Activated CD8-positive, alpha-beta T cell treated with anti-CD3 and anti-CD28 coated beads for 36 hours (primary cell): Measurements from ENCODE around the gene AJAP1. TPM values are rescaled to one million over a fixed set of nuclear protein-coding genes. Genes with fewer than 3 reads are reported as not detected.

ENCODE experiments used
- ATAC-seq: fragments of 200-7000 bp; cut with Tn5 transposase; one replicate; pipeline ENCODE4 v1.10.0; 2021; ENCODE audit warnings: mild to moderate bottlenecking, moderate library complexity
- CTCF ChIA-PET: fragments of 350-600 bp; sonication (Branson Sonifier 250); formaldehyde crosslinking; loops from one replicate; lab custom pipeline; 2021; ENCODE audit warnings: antibody characterized with exemption; lab: Charles Lee
- POLR2A ChIA-PET: fragments of 350-600 bp; sonication (Branson Sonifier 250); formaldehyde crosslinking; loops from one replicate; lab custom pipeline; 2021; ENCODE audit warnings: antibody characterized with exemption; lab: Charles Lee
- DNase-seq: peaks from one replicate; pipeline ENCODE4 v3.0.0-alpha.2; 2020
- H3K27ac Mint-ChIP-seq: one replicate; pipeline ENCODE4 v1.8.0; 2021; ENCODE audit warnings: mild to moderate bottlenecking, mixed read lengths
- H3K27me3 Mint-ChIP-seq: one replicate; pipeline ENCODE4 v1.8.0; 2021; ENCODE audit warnings: mixed read lengths
- H3K36me3 Mint-ChIP-seq: one replicate; pipeline ENCODE4 v1.8.0; 2021; ENCODE audit warnings: low read depth, mixed read lengths
- H3K4me1 Mint-ChIP-seq: one replicate; pipeline ENCODE4 v1.8.0; 2021; ENCODE audit warnings: low read depth, mixed read lengths
- H3K4me3 Mint-ChIP-seq: one replicate; pipeline ENCODE4 v1.8.0; 2021; ENCODE audit warnings: mild to moderate bottlenecking, moderate library complexity, mixed read lengths
- H3K9me3 Mint-ChIP-seq: one replicate; pipeline ENCODE4 v1.8.0; 2021; ENCODE audit warnings: mixed read lengths
- CTCF ChIP-seq: fragments of 200-600 bp; IDR thresholded peaks from one replicate; pipeline ENCODE4 v1.8.0; 2022; ENCODE audit warnings: antibody characterized with exemption, mild to moderate bottlenecking
- intact Hi-C: fragments of 100-400 bp; cut with micrococcal nuclease; formaldehyde crosslinking; loops from one replicate; pipeline ENCODE4 v1.10.0; 2022
- total RNA-seq, 2 experiments: library from RNA; stranded (reverse); gene quantifications; one replicate each; pipeline ENCODE4 v1.2.3, GENCODE V29; 2021

The AJAP1 gene
- total RNA-seq, 2 experiments from 2014 or later, result 0.65 to 0.78 TPM

DNA sequence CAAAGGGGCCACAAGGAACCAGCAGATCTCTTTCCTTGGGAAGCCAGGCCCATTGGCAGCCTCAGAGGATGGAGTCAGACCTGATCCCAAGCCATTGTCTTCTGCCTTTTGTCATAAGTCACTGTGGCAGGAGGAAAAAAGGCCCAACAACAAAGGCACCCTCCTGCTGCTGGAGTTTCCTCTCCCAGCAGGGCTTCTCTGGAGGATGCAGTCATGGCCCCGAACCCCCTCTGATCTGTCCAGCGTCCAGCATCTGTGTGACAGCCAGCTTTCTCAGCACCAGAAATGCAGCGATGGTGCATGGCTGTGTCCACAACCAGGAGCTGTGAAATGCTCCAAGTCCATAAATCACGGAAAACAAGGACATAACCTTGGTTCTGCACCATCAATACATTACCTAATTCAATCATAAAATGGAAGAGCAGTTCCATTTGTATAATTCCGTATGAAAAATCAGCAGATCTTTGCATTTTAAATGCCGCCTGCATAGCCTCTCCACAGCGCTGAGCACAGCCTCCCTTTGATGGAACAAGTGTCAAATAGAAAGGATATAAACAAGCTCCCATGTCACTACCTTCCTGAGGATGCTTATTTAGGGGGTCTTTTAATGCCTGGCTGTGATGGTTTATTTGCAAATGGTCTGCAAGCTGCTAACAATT lies 30.6 kb downstream of the AJAP1 start:
- ATAC-seq, result no peak
- POLR2A ChIA-PET, result no interaction called here
- Mint-ChIP-seq H3K4me3 (no peak overlapping the region), H3K27me3 (no peaks in the 10 kb centered on the region), H3K9me3 (peaks cover 3% of the 10 kb centered on the region), H3K4me1 (no peaks in the 10 kb centered on the region), H3K36me3 (no peaks in the 10 kb centered on the region), H3K27ac (no peak overlapping the region)
- TF ChIP-seq CTCF, result no peak
- CTCF ChIA-PET, result no interaction called here
- intact Hi-C loops, result no loop called here
- no peak for DNase-seq

GRCh38 chr1:4685523-4685865 lies 31.1 kb downstream of the AJAP1 start:
- Mint-ChIP-seq H3K36me3 (no peaks in the 10 kb centered on the region), H3K27ac (no peak overlapping the region), H3K27me3 (no peaks in the 10 kb centered on the region), H3K4me1 (no peaks in the 10 kb centered on the region), H3K4me3 (no peak overlapping the region), H3K9me3 (peaks cover 3% of the 10 kb centered on the region)
- ChIA-PET CTCF (no interaction called here), POLR2A (no interaction called here)
- TF ChIP-seq CTCF, result no peak
- intact Hi-C loops, result no loop called here
- DNase-seq (no peak), ATAC-seq (no peak)

- Mint-ChIP-seq H3K27me3 (no peaks in the 10 kb centered on the region), H3K9me3 (no peaks in the 10 kb centered on the region), H3K4me3 (no peak overlapping the region), H3K27ac (no peak overlapping the region), H3K4me1 (no peaks in the 10 kb centered on the region), H3K36me3 (no peaks in the 10 kb centered on the region)
- no peak for ATAC-seq
- ChIA-PET CTCF (no interaction called here), POLR2A (no interaction called here)
- no peak for DNase-seq
- intact Hi-C loops, result no loop called here
- no peak for TF ChIP-seq CTCF
These were observed 33.5 kb downstream of the AJAP1 start for GRCh38 chr1:4687943-4688342.

DNA sequence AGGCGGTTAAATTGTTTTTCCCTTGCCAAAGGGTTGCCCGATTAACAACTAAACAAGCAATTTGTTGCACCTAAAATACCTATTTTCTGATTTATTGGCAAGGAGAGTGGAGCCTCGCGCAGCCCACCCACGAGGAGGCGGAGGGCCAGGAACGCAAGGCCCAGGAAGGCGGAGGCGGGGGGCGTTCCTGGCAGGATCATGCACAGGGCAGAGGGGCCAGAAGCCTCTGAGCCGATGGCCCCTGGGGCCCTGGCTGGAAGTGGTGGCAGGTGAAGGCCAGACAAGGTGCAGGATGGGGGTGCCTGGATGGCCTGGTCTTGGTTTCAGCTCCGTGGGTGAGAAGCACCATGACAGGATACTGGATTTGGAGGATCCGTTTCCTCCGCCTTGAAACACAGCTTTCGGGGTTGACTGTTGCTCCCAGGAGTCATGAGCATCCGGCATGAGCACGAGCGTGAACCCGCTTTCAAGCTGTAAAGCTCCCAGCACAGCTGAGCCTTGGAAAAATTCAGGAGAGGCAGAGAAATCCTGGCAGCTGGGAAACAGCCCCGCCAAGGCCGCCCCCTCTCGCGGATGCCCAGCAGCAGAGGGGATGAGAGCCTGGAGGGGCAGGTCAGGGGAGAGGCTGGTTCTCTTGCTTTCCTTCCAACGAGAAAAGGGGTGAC lies 35.0 kb downstream of the AJAP1 start:
- CTCF ChIA-PET, result no interaction called here

More for the DNA sequence above, 35.0 kb downstream of the AJAP1 start:
- intact Hi-C loops, result no loop called here
- DNase-seq (no peak), ATAC-seq (no peak)
- Mint-ChIP-seq H3K4me1 (no peaks in the 10 kb centered on the region), H3K4me3 (no peak overlapping the region), H3K9me3 (no peaks in the 10 kb centered on the region), H3K27me3 (no peaks in the 10 kb centered on the region), H3K36me3 (no peaks in the 10 kb centered on the region), H3K27ac (no peak overlapping the region)
- POLR2A ChIA-PET, result no interaction called here
- TF ChIP-seq CTCF, result no peak
